Lower leg skin (tissue), 3 donors: ENCODE results near the gene OSR1.

ENCODE experiments used
- CTCF ChIP-seq, 3 donors: fragments of 450-650 bp; IDR thresholded peaks; one replicate each; pipeline ENCODE4 v1.5.1; 2016; ENCODE audit warnings: antibody characterized with exemption in 3 of 3, mild to moderate bottlenecking in 3 of 3, moderate library complexity in 2 of 3
- POLR2A ChIP-seq, 2 donors: fragments of 450-650 bp; IDR thresholded peaks; one replicate each; pipeline ENCODE4 v1.6.1; 2016 to 2017; ENCODE audit warnings: antibody characterized with exemption in 2 of 2, mild to moderate bottlenecking in 1 of 2, moderate library complexity in 1 of 2

GRCh38 chr2:19363474-19363778 lies 5.0 kb upstream of the OSR1 start:
- TF ChIP-seq CTCF (IDR thresholded peaks at IDR 0.05): no peak
- no peak for TF ChIP-seq POLR2A (IDR thresholded peaks at IDR 0.05)
